IPS-18a (cell line): ENCODE measurements around the gene TMEM33.

Experiments
- H3K27ac ChIP-seq: one replicate; pipeline ENCODE4 v1.5.1; 2013; ENCODE audit warnings: low read length
- H3K27me3 ChIP-seq: one replicate; pipeline ENCODE4 v1.6.1; 2013; ENCODE audit warnings: mild to moderate bottlenecking, low read length; ENCODE audit not compliant: control insufficient read depth, insufficient read depth
- H3K36me3 ChIP-seq: one replicate; pipeline ENCODE4 v1.6.1; 2013; ENCODE audit warnings: low read depth, low read length; ENCODE audit not compliant: control insufficient read depth
- H3K4me1 ChIP-seq: one replicate; pipeline ENCODE4 v1.6.1; 2013; ENCODE audit warnings: low read depth, low read length; ENCODE audit not compliant: control insufficient read depth
- H3K4me3 ChIP-seq: one replicate; pipeline ENCODE4 v1.5.1; 2013; ENCODE audit warnings: low read length
- H3K9ac ChIP-seq: one replicate; pipeline ENCODE4 v1.6.1; 2013; ENCODE audit warnings: mild to moderate bottlenecking, low read length, moderate library complexity
- H3K9me3 ChIP-seq: one replicate; pipeline ENCODE4 v1.6.1; 2013; ENCODE audit warnings: low read depth, low read length; ENCODE audit not compliant: control insufficient read depth

Gene TMEM33

GRCh38 chr4:41940834-41941233 lies 5.6 kb downstream of the TMEM33 start:
- Histone ChIP-seq H3K9ac (no peak overlapping the region), H3K4me1 (no peaks in the 10 kb centered on the region), H3K27ac (no peak overlapping the region), H3K36me3 (peaks cover 70% of the 10 kb centered on the region), H3K4me3 (no peak overlapping the region), H3K27me3 (no peaks in the 10 kb centered on the region), H3K9me3 (no peaks in the 10 kb centered on the region)

GRCh38 chr4:41943506-41943905 lies 8.3 kb downstream of the TMEM33 start:
- no peak overlapping the region for H3K9ac ChIP-seq
- no peaks in the 10 kb centered on the region for H3K4me1 ChIP-seq
- H3K9me3 ChIP-seq = no peaks in the 10 kb centered on the region
- H3K36me3 ChIP-seq = peaks cover 86% of the 10 kb centered on the region
- H3K27me3 ChIP-seq = no peaks in the 10 kb centered on the region
- no peak overlapping the region for H3K4me3 ChIP-seq
- no peak overlapping the region for H3K27ac ChIP-seq

- Histone ChIP-seq H3K27ac (no peak overlapping the region), H3K27me3 (no peaks in the 10 kb centered on the region), H3K9me3 (no peaks in the 10 kb centered on the region), H3K36me3 (peaks cover 82% of the 10 kb centered on the region), H3K4me1 (no peaks in the 10 kb centered on the region), H3K4me3 (no peak overlapping the region), H3K9ac (no peak overlapping the region)
These were observed 8.9 kb downstream of the TMEM33 start for GRCh38 chr4:41944089-41944488.

GRCh38 chr4:41949531-41949930 lies 14.3 kb downstream of the TMEM33 start:
- Histone ChIP-seq H3K27ac (no peak overlapping the region), H3K36me3 (peaks cover 77% of the 10 kb centered on the region), H3K9ac (no peak overlapping the region), H3K27me3 (no peaks in the 10 kb centered on the region), H3K4me3 (no peak overlapping the region), H3K9me3 (no peaks in the 10 kb centered on the region), H3K4me1 (no peaks in the 10 kb centered on the region)

- no peaks in the 10 kb centered on the region for H3K27me3 ChIP-seq
- no peak overlapping the region for H3K9ac ChIP-seq
- H3K36me3 ChIP-seq = peaks cover 24% of the 10 kb centered on the region
- H3K4me1 ChIP-seq = peaks cover 2% of the 10 kb centered on the region
- no peaks in the 10 kb centered on the region for H3K9me3 ChIP-seq
- H3K27ac ChIP-seq = no peak overlapping the region
- H3K4me3 ChIP-seq = no peak overlapping the region
These were observed 22.4 kb downstream of the TMEM33 start for GRCh38 chr4:41957634-41958033.

- H3K9ac ChIP-seq = no peak overlapping the region
- H3K36me3 ChIP-seq = no peaks in the 10 kb centered on the region
- no peaks in the 10 kb centered on the region for H3K27me3 ChIP-seq
These were observed 27.9 kb downstream of the TMEM33 start for GRCh38 chr4:41963105-41963504.

GRCh38 chr4:41964401-41964800 lies 29.2 kb downstream of the TMEM33 start:
- Histone ChIP-seq H3K27me3 (no peaks in the 10 kb centered on the region), H3K9ac (no peak overlapping the region), H3K27ac (no peak overlapping the region), H3K9me3 (no peaks in the 10 kb centered on the region), H3K36me3 (no peaks in the 10 kb centered on the region), H3K4me1 (peaks cover 2% of the 10 kb centered on the region), H3K4me3 (no peak overlapping the region)

More at GRCh38 chr4:41963105-41963504, 27.9 kb downstream of the TMEM33 start:
- H3K4me3 ChIP-seq = no peak overlapping the region
- no peak overlapping the region for H3K27ac ChIP-seq
- H3K4me1 ChIP-seq = peaks cover 2% of the 10 kb centered on the region
- no peaks in the 10 kb centered on the region for H3K9me3 ChIP-seq

- Histone ChIP-seq H3K9me3 (no peaks in the 10 kb centered on the region), H3K36me3 (no peaks in the 10 kb centered on the region), H3K27ac (no peak overlapping the region), H3K9ac (no peak overlapping the region), H3K4me3 (no peak overlapping the region), H3K27me3 (no peaks in the 10 kb centered on the region), H3K4me1 (no peaks in the 10 kb centered on the region)
These were observed 32.2 kb downstream of the TMEM33 start for GRCh38 chr4:41967392-41967791.

- no peaks in the 10 kb centered on the region for H3K27me3 ChIP-seq
These were observed 34.4 kb downstream of the TMEM33 start for GRCh38 chr4:41969671-41970070.

GRCh38 chr4:41975341-41975740 lies 40.1 kb downstream of the TMEM33 start:
- Histone ChIP-seq H3K27ac (no peak overlapping the region), H3K4me3 (no peak overlapping the region), H3K36me3 (no peaks in the 10 kb centered on the region), H3K9ac (no peak overlapping the region), H3K4me1 (peaks cover 9% of the 10 kb centered on the region), H3K9me3 (no peaks in the 10 kb centered on the region), H3K27me3 (no peaks in the 10 kb centered on the region)

More at GRCh38 chr4:41969671-41970070, 34.4 kb downstream of the TMEM33 start:
- no peaks in the 10 kb centered on the region for H3K9me3 ChIP-seq
- no peaks in the 10 kb centered on the region for H3K4me1 ChIP-seq
- H3K9ac ChIP-seq = no peak overlapping the region
- H3K36me3 ChIP-seq = no peaks in the 10 kb centered on the region
- no peak overlapping the region for H3K27ac ChIP-seq
- H3K4me3 ChIP-seq = no peak overlapping the region

- Histone ChIP-seq H3K9me3 (no peaks in the 10 kb centered on the region), H3K9ac (no peak overlapping the region), H3K27ac (no peak overlapping the region), H3K27me3 (no peaks in the 10 kb centered on the region), H3K4me1 (peaks cover 9% of the 10 kb centered on the region), H3K4me3 (no peak overlapping the region), H3K36me3 (no peaks in the 10 kb centered on the region)
These were observed 41.7 kb downstream of the TMEM33 start for GRCh38 chr4:41976775-41977516.

- Histone ChIP-seq H3K27ac (no peak overlapping the region), H3K9me3 (no peaks in the 10 kb centered on the region), H3K4me3 (no peak overlapping the region), H3K9ac (no peak overlapping the region), H3K36me3 (no peaks in the 10 kb centered on the region), H3K27me3 (no peaks in the 10 kb centered on the region), H3K4me1 (peaks cover 9% of the 10 kb centered on the region)
These were observed 42.5 kb downstream of the TMEM33 start for GRCh38 chr4:41977709-41978108.
